Left cardiac atrium (tissue), 4 donors: Measurements from ENCODE around the gene CREB3L4. TPM values are rescaled to one million over a fixed set of nuclear protein-coding genes. Genes with fewer than 3 reads are reported as not detected.

Source experiments
- ATAC-seq, 2 donors: fragments of 200-7000 bp; cut with Tn5 transposase; one replicate each; pipeline ENCODE4 v1.9.1; 2020; ENCODE audit warnings: mild to moderate bottlenecking in 2 of 2, moderate library complexity in 2 of 2
- DNase-seq: peaks from one replicate; pipeline ENCODE4 v3.0.0-alpha.2; 2020
- intact Hi-C, 2 donors: fragments of 100-400 bp; cut with DNase I; formaldehyde crosslinking; loops; one replicate each; pipeline versions ENCODE4 v1.14.1 to v1.15.1; 2022 to 2023
- total RNA-seq, 2 donors: library from RNA; stranded (reverse); fragmentation: NEBNext Ultra II Directional; extraction: Animal tissue kit (Norgen Biotek cat#: 25700); gene quantifications; one replicate each; pipeline ENCODE4 v1.2.1, GENCODE V29; 2021
- donor health status: DM: no; HTN: yes; CAD: no.
- donor health status: DM: no; HTN: yes; CAD: no; lungs with severe emphysema.
- donor health status: DM: yes; HTN: yes; CAD: no.
- donor health status: Dilated cardiomyopathy.

CREB3L4 gene
- total RNA-seq, 2 donors from 2014 or later, result 3.4 to 5.7 TPM

DNA sequence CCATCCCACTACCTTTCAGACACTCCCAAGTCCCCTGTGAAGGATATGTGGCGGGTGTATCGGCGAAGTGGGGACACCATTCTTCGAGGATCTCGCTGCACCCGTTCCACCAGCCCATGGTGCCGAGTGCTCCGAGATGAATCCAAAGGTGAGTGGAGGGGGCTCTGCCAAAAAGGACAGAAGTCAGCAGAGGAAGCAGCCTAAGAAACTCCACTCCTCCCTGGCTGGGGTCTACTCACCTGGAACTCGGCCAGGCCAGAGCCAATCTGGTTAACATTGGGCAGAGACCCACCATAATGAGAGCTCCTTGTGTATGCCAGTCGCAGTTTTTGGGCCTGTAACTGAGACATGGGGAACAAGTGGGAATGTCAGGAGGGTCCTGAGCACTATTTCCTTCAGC is 12.9 kb upstream of the CREB3L4 start:
- intact Hi-C loops, result no loop called here
- no peak for ATAC-seq
- no peak for DNase-seq

DNA sequence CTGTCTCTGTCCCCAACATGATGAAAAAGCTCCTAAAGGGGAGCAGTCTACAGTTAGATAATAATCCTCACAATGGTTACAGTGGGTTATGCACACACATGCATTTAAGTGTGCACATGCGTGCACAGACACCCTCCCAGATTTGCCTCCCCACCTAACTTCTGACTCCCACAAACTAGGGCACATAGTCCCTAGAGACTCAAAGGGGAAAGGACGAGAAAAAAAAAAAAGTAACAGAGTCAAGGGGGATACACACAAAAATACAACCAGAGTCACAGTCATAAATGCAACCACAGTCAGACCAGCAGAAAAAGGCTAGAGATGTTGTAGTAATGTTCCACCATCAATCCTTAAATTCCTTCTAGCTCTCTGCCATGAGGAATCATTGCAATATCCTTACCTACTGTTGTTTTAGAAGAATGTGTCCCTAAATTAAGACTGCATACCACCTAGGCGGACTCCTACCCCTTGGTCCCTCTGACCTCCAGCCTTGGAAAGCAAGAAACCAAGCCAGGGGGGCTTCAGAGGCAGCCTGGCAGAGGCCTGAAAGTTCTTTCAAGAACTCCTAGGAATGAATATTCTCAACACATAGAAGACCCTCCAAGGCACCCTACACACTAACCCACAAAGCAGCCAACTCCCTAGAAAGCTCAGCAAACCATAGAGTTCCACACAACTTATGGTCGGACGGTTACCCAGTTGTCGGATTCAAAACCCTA is 10.5 kb upstream of the CREB3L4 start:
- intact Hi-C loops, result no loop called here
- no peak for ATAC-seq
- DNase-seq, result no peak

GRCh38 chr1:153957744-153958110 is 10.0 kb upstream of the CREB3L4 start:
- intact Hi-C loops, result no loop called here
- DNase-seq, result no peak
- ATAC-seq, result peak; percentile 1

DNA sequence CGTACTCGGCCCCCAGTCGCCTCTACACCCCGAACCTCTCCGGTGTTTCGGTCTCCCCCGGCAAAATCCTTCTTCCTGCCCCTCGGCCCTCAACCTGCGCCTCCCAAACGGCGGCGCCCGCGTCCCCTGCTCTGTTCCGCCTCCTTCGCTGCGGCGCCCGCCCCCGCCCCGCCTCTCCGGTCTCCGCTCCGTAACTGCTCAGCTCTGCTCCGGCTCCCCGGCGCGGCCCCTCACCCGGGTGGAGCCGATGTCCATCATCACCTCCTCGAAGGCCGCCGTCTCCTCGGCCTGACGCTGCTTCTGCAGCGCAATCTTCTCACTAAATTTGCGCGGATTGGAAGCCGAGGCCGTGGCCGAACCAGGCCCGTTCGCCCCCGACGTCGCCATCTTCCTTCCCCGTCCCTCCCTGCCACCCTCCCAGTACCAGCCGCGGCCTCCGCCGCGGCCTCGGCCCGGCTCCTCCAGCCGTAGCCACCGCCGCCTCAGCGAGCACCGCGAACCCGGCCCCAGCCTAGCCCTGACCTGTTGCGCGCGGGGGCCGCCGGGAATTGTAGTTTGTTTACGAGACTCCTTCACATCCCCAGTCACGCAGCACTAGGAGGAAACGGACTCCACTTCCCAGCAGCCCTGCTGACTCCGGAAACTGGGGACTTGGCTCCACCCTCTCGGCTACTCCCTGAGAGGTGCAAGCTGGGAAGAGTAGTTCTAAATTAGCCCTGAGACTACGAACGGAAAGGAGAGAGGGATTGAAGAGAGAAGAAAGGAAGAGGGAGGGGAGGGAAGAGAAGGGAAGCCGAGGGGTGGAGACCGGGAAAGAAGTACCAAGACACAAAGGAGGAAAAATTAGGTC is 9.4 kb upstream of the CREB3L4 start, which contains the start of gene CRTC2:
Gene CRTC2, minus strand, starts transcription at position 502 of the 850 bp plus-strand sequence. Its CDS starts 115 bp downstream, at position 387.
- intact Hi-C loops, result no loop called here
- ATAC-seq, result peak; percentile 90 to 91
- DNase-seq, result peak; percentile 100

GRCh38 chr1:153958961-153959260 is 8.8 kb upstream of the CREB3L4 start:
- intact Hi-C loops, result no loop called here
- ATAC-seq (no peak), DNase-seq (no peak)

DNA sequence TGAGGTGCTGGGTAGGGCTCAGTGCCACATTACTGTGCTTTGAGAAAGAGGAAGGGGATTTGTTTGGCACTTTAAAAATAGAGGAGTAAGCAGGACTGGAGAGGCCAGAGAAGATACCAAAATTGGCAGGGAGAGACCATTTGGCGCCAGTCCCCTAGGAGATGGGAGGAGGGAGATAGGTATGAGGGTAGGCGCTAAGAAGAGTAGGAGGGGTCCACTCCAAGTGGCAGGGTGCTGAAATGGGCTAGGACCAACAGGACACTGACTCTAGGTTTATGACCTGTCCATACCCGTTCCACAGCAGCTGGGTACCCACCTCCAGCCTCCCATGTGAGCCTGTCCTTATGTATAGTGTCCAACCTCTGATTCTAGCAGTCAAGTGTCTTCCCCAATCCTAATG is 8.2 kb upstream of the CREB3L4 start:
- DNase-seq (no peak), ATAC-seq (no peak)
- intact Hi-C loops, result no loop called here

- ATAC-seq, result no peak
- no peak for DNase-seq
Measured at GRCh38 chr1:153960206-153960605, 7.5 kb upstream of the CREB3L4 start.

DNA sequence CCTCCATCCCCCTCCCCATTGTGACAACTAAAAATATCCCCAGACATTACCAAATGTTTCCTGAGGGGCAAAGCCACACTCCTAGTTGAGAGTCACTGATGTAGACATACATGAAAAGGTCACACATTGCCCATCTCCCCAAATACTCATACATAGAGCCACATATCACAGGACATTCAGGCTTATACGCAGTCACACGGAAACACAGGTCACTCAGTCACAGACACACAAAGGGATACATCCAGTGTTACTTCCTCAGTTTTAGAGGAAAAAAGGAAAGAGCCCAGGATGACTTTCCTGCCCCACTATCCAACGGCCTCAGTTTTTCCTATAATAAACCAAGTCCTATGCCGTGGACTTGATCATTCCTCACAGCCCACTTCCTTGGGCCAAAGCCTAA is 6.3 kb upstream of the CREB3L4 start:
- ATAC-seq (no peak), DNase-seq (no peak)
- intact Hi-C loops, result no loop called here

More at GRCh38 chr1:153960206-153960605, 7.5 kb upstream of the CREB3L4 start:
- intact Hi-C loops, result no loop called here

DNA sequence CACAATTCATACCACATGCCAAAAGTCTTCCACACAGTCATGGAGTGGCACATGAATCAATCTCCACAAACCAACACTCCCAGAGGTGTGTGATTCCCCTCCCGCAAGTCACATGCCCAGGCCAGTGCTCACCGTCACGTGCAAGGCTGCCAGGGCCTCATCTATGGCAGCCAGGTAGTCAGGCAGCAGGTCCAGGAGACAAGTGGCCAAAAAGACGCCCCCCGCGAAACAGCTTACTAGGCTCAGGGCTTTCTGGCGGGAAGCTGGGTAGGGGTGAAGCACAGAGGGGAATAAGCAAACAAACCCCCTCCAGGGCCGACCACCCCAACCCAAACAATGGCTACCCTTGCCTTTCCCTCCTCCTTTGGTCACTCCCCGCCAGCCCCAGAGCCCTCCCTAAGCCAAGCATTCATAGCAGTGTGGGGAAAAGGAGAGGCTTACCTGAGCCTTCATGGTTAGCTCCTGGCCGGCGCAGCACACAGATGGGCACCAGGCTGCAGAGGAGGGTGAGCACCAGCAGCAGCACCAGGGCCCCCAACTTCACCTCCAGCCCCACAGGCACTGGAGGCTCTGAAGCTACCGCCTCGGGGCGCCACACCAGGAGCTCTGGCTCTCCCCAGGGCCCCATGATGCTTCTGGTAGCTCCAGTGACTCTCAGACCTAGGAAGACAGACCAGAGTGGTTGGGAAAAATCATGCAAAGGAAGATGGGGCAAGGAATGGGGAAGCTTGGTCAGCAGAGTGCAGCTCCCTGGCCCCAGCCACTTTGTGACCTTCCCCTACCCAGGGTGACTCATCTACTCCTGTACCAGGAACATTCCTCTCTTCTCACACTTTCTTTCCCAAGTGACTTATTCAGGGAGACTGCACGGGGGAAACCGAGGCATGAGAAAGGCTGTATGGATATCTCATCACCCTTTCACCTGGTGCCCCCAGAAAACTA is 5.3 kb upstream of the CREB3L4 start:
- no peak for DNase-seq
- intact Hi-C loops, result no loop called here
- peak in 1 of 2 donors; percentile 10 for ATAC-seq

- intact Hi-C loops, result no loop called here
- ATAC-seq (peak; percentile 83 to 84), DNase-seq (peak; percentile 99)
Measured at GRCh38 chr1:153963030-153963849, 4.5 kb upstream of the CREB3L4 start, which contains the start of gene SLC39A1. Gene SLC39A1, minus strand, starts transcription at chr1:153963537. Its CDS starts 822 bp downstream, at chr1:153962715.

DNA sequence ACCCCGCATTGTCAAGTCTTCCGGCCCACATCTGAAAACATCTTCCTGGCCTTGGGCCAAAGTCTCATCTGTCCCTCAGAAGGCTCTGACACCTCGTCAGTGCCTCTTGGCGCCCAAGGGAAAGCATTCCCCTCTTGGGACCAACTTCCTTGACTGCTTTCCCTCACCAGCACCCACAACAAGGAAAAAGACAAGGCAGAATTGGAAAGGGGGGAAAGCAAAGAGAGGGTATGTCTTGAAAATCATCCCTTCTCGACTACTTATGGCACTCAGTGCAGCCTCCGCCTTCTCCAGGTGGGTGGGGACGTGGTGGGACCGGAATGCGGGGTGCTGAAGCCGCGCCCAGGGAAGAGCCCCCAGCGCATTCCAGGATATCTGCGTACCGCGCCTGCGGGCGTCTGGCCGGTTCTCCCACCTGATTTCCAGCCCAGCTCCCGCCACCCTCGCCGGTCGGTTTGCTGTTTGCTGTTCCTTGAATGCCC is 3.8 kb upstream of the CREB3L4 start:
- intact Hi-C loops, result no loop called here
- DNase-seq (peak; percentile 50), ATAC-seq (peak in 1 of 2 donors; percentile 1)

GRCh38 chr1:153968000-153968363 is 280 bp downstream of the CREB3L4 start:
- ATAC-seq (no peak), DNase-seq (peak; percentile 46)
- intact Hi-C loops, result no loop called here

- intact Hi-C loops, result no loop called here
- DNase-seq (no peak), ATAC-seq (no peak)
Measured at GRCh38 chr1:153968408-153968807, 706 bp downstream of the CREB3L4 start.

- no peak for ATAC-seq
- intact Hi-C loops, result no loop called here
- DNase-seq, result no peak
Measured at GRCh38 chr1:153968972-153969371, 1.3 kb downstream of the CREB3L4 start.

DNA sequence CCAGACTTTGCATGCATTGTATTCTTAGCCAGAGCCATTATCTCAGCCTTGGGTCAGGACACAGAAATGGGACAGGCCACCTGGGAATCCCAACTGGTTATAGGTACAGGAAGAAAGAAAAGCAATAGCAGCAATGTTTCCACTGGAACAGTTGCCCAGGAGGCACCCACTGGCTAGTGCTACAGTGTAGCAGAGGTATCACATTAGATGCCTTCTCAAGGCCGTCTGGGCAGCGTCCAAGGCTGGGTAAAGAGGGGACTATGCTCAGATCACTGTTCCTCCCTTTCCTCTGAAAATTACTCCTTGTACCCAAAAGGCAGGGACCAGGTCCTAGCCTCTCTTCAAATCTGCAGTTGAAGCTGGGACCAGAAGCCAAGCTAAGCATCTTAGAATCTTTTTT is 2.6 kb downstream of the CREB3L4 start:
- no peak for DNase-seq
- no peak for ATAC-seq
- intact Hi-C loops, result no loop called here

GRCh38 chr1:153973071-153973470 is 5.4 kb downstream of the CREB3L4 start:
- ATAC-seq (no peak), DNase-seq (no peak)
- intact Hi-C loops, result no loop called here

DNA sequence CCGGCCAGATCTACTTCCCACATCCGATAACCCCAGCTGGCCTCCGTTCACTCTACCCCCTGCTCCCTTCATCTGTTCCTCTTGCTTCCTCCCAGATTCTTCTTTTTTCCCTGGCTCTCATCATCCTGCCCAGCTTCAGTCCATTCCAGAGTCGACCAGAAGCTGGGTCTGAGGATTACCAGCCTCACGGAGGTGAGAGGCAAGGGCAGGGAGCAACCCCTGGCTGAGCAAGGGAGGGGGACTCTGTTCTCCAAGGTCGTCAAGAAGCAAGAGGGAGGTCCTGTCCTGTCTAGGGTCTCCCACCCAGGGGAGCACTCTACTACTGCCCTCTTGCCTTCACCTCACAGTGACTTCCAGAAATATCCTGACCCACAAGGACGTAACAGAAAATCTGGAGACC is 5.8 kb downstream of the CREB3L4 start:
- no peak for DNase-seq
- intact Hi-C loops, result no loop called here
- ATAC-seq, result no peak

DNA sequence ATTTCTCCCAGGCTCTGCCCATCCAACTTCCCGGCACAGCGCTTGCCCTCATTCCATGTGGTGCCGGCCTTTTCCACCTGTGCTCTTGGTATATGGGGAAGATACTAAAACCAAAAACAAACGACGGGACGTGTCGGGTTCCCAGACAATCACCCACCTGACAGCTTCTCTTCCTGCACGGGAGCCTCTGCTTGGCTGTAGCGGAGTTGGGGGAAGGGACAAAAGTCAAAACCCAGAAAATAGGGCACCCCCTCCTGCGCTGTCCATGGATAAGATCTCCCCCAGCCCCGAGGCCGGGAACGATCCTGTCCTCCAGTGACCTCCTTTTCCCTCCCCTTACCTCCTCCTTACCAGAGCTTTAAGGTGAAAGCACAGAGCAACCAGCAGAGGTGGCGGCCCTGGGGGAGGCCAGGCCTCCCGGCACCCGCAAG is 9.1 kb downstream of the CREB3L4 start:
- intact Hi-C loops, result loop anchor here in 1 of 2 donors (5.0 kb wide), 1 partner anchor 160 kb away; no protein-coding TSS in a partner anchor
- peak; percentile 1 to 3 for ATAC-seq
- DNase-seq, result no peak
